ENCODE data around the gene IGF2BP2.
"Not testable (repeated sequence)": the region's sequence is repeated elsewhere in the genome, so short reads cannot be mapped to it uniquely, and the experiment has no call there.

Gene IGF2BP2

GRCh38 chr3:185825006-185825638 lies at the start of gene IGF2BP2:
TSS of gene IGF2BP2 (minus strand) at chr3:185825042. CDS start at chr3:185824960, 82 bp downstream.
- DNase-seq, result peak; percentile 86

- DNase-seq, result peak; percentile 55
Observed at GRCh38 chr3:185874119-185874518, 49.3 kb upstream of the IGF2BP2 start.

GRCh38 chr3:185867650-185868049 lies 42.8 kb upstream of the IGF2BP2 start:
- no peak for DNase-seq

GRCh38 chr3:185866995-185867394 lies 42.2 kb upstream of the IGF2BP2 start:
- no peak for DNase-seq

- no peak for DNase-seq
Observed at GRCh38 chr3:185866555-185866954, 41.7 kb upstream of the IGF2BP2 start.

- no peak for DNase-seq
Observed at GRCh38 chr3:185865247-185865646, 40.4 kb upstream of the IGF2BP2 start.

- DNase-seq, result no peak
Observed at GRCh38 chr3:185864767-185865166, 39.9 kb upstream of the IGF2BP2 start.

GRCh38 chr3:185862920-185863319 lies 38.1 kb upstream of the IGF2BP2 start:
- no peak for DNase-seq

GRCh38 chr3:185859294-185859972 lies 34.6 kb upstream of the IGF2BP2 start:
- DNase-seq, result no peak

- DNase-seq, result no peak
Observed at GRCh38 chr3:185858502-185859225, 33.8 kb upstream of the IGF2BP2 start.

GRCh38 chr3:185857208-185857607 lies 32.4 kb upstream of the IGF2BP2 start:
- no peak for DNase-seq

GRCh38 chr3:185856652-185857051 lies 31.8 kb upstream of the IGF2BP2 start:
- no peak for DNase-seq

- DNase-seq, result not testable (repeated sequence)
Observed at GRCh38 chr3:185853771-185854170, 28.9 kb upstream of the IGF2BP2 start.

GRCh38 chr3:185852635-185853034 lies 27.8 kb upstream of the IGF2BP2 start:
- no peak for DNase-seq

- no peak for DNase-seq
Observed at GRCh38 chr3:185851959-185852358, 27.1 kb upstream of the IGF2BP2 start.

- DNase-seq, result no peak
Observed at GRCh38 chr3:185851046-185851445, 26.2 kb upstream of the IGF2BP2 start.

GRCh38 chr3:185847506-185847905 lies 22.7 kb upstream of the IGF2BP2 start:
- DNase-seq, result no peak

GRCh38 chr3:185846037-185846436 lies 21.2 kb upstream of the IGF2BP2 start:
- no peak for DNase-seq

- DNase-seq, result no peak
Observed at GRCh38 chr3:185844051-185844450, 19.2 kb upstream of the IGF2BP2 start.

GRCh38 chr3:185843635-185844034 lies 18.8 kb upstream of the IGF2BP2 start:
- DNase-seq, result no peak

- no peak for DNase-seq
Observed at GRCh38 chr3:185843126-185843525, 18.3 kb upstream of the IGF2BP2 start.

- DNase-seq, result no peak
Observed at GRCh38 chr3:185842241-185842640, 17.4 kb upstream of the IGF2BP2 start.

GRCh38 chr3:185838417-185838989 lies 13.7 kb upstream of the IGF2BP2 start:
- not testable (repeated sequence) for DNase-seq

- no peak for DNase-seq
Observed at GRCh38 chr3:185837414-185837813, 12.6 kb upstream of the IGF2BP2 start.
